Vagina (tissue), 2 donors: ENCODE measurements around the gene GAL3ST2. TPM values are rescaled to one million over a fixed set of nuclear protein-coding genes. Genes with fewer than 3 reads are reported as not detected.

Source experiments
- DNase-seq, 2 donors: peaks; one replicate each; pipeline ENCODE4 v3.0.0-alpha.2; 2017; ENCODE audit errors: extremely low spot score in 2 of 2
- H3K27ac ChIP-seq: fragments of 200-600 bp; sonication (generic); one replicate; pipeline ENCODE4 v1.5.1; 2019
- H3K27me3 ChIP-seq: fragments of 200-600 bp; sonication (generic); one replicate; pipeline ENCODE4 v1.5.1; 2019
- H3K36me3 ChIP-seq, 2 donors: fragments of 200-600 bp; sonication (generic); one replicate each; pipeline ENCODE4 v1.5.1; 2017 to 2019
- H3K4me1 ChIP-seq: fragments of 200-600 bp; sonication (generic); one replicate; pipeline ENCODE4 v1.5.1; 2019
- H3K4me3 ChIP-seq, 2 donors: fragments of 200-600 bp; sonication (generic); 1 replicate in 1 of 2; 2 replicates in 1 of 2; pipeline ENCODE4 v1.5.1; 2016 to 2019
- H3K9me3 ChIP-seq: fragments of 200-600 bp; sonication (generic); one replicate; pipeline ENCODE4 v1.5.1; 2019
- POLR2A ChIP-seq, 2 donors: fragments of 450-650 bp; IDR thresholded peaks; one replicate each; pipeline ENCODE4 v1.6.1; 2017; ENCODE audit warnings: antibody characterized with exemption in 2 of 2, mild to moderate bottlenecking in 2 of 2, moderate library complexity in 2 of 2
- POLR2AphosphoS5 ChIP-seq, 2 donors: sonication (generic); formaldehyde crosslinking; IDR thresholded peaks; one replicate each; pipeline ENCODE4 v1.9.0; 2017; ENCODE audit warnings: antibody characterized with exemption in 2 of 2, mild to moderate bottlenecking in 2 of 2, low read depth in 1 of 2; ENCODE audit not compliant: insufficient read depth in 1 of 2
- intact Hi-C: fragments of 100-400 bp; cut with DNase I; formaldehyde crosslinking; loops from one replicate; pipeline ENCODE4 v1.15.1; 2023
- total RNA-seq: library from RNA; depleted of rRNA; stranded (reverse); fragments of >200 nt; gene quantifications from one replicate; pipeline ENCODE4 v1.2.3, GENCODE V29; 2016
- TF ChIP-seq, protein P1 (sequence below), 3 experiments: fragments of 450-650 bp in 2 of 3; fragments of 200-600 bp in 1 of 3; sonication (generic) in 1 of 3; IDR thresholded peaks; one replicate each; pipeline ENCODE4 v1.5.1; 2017 to 2019; ENCODE audit warnings: antibody characterized with exemption in 3 of 3, mild to moderate bottlenecking in 2 of 3, moderate library complexity in 2 of 3

Gene GAL3ST2
- total RNA-seq, 1 donor from 2014 or later = 0.98 TPM

- no peak overlapping the region for H3K27ac ChIP-seq
- intact Hi-C loops = no loop called here
- H3K9me3 ChIP-seq = no peaks in the 10 kb centered on the region
- no peaks in the 10 kb centered on the region for H3K27me3 ChIP-seq
- TF ChIP-seq POLR2A (IDR thresholded peaks at IDR 0.05) (no peak), POLR2AphosphoS5 (IDR thresholded peaks at IDR 0.05; ENCODE audit: insufficient read depth in 1 of 2, low read depth in 1 of 2) (no peak)
- TF ChIP-seq, protein P1, sequence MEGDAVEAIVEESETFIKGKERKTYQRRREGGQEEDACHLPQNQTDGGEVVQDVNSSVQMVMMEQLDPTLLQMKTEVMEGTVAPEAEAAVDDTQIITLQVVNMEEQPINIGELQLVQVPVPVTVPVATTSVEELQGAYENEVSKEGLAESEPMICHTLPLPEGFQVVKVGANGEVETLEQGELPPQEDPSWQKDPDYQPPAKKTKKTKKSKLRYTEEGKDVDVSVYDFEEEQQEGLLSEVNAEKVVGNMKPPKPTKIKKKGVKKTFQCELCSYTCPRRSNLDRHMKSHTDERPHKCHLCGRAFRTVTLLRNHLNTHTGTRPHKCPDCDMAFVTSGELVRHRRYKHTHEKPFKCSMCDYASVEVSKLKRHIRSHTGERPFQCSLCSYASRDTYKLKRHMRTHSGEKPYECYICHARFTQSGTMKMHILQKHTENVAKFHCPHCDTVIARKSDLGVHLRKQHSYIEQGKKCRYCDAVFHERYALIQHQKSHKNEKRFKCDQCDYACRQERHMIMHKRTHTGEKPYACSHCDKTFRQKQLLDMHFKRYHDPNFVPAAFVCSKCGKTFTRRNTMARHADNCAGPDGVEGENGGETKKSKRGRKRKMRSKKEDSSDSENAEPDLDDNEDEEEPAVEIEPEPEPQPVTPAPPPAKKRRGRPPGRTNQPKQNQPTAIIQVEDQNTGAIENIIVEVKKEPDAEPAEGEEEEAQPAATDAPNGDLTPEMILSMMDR (IDR thresholded peaks at IDR 0.05) = no peak
- DNase-seq = peak; percentile 71 to 85
- no peaks in the 10 kb centered on the region for H3K4me1 ChIP-seq
- H3K36me3 ChIP-seq = no peaks in the 10 kb centered on the region
- no peak overlapping the region for H3K4me3 ChIP-seq
These were observed 34.8 kb downstream of the GAL3ST2 start for GRCh38 chr2:241811201-241811951.

- intact Hi-C loops = no loop called here
- H3K36me3 ChIP-seq = no peaks in the 10 kb centered on the region
- TF ChIP-seq POLR2AphosphoS5 (IDR thresholded peaks at IDR 0.05; ENCODE audit: insufficient read depth in 1 of 2, low read depth in 1 of 2) = no peak
- TF ChIP-seq POLR2A (IDR thresholded peaks at IDR 0.05) = no peak
- TF ChIP-seq, protein P1 (IDR thresholded peaks at IDR 0.05) = no peak
- H3K27ac ChIP-seq = no peak overlapping the region
- no peaks in the 10 kb centered on the region for H3K9me3 ChIP-seq
- H3K27me3 ChIP-seq = no peaks in the 10 kb centered on the region
- H3K4me3 ChIP-seq = no peak overlapping the region
- DNase-seq = peak in 1 of 2 donors; percentile 81
- no peaks in the 10 kb centered on the region for H3K4me1 ChIP-seq
These were observed 35.5 kb downstream of the GAL3ST2 start for GRCh38 chr2:241811952-241812729.

GRCh38 chr2:241812730-241813643, 36.4 kb downstream of the GAL3ST2 start:
- TF ChIP-seq POLR2AphosphoS5 (IDR thresholded peaks at IDR 0.05; ENCODE audit: insufficient read depth in 1 of 2, low read depth in 1 of 2) = no peak
- TF ChIP-seq, protein P1 (IDR thresholded peaks at IDR 0.05) = no peak
- no peak for TF ChIP-seq POLR2A (IDR thresholded peaks at IDR 0.05)
- no peaks in the 10 kb centered on the region for H3K36me3 ChIP-seq
- intact Hi-C loops = no loop called here
- no peak overlapping the region for H3K27ac ChIP-seq
- peak in 1 of 2 donors; percentile 80 for DNase-seq
- H3K4me1 ChIP-seq = no peaks in the 10 kb centered on the region
- H3K9me3 ChIP-seq = no peaks in the 10 kb centered on the region
- H3K27me3 ChIP-seq = no peaks in the 10 kb centered on the region
- no peak overlapping the region for H3K4me3 ChIP-seq

- Histone ChIP-seq H3K4me3 (no peak overlapping the region), H3K36me3 (no peaks in the 10 kb centered on the region), H3K4me1 (no peaks in the 10 kb centered on the region), H3K27me3 (no peaks in the 10 kb centered on the region), H3K27ac (no peak overlapping the region), H3K9me3 (no peaks in the 10 kb centered on the region)
- intact Hi-C loops = no loop called here
- DNase-seq = no peak
- no peak for TF ChIP-seq POLR2AphosphoS5 (IDR thresholded peaks at IDR 0.05; ENCODE audit: insufficient read depth in 1 of 2, low read depth in 1 of 2)
These were observed 37.2 kb downstream of the GAL3ST2 start for GRCh38 chr2:241813644-241814392.

GRCh38 chr2:241814393-241814642, 37.7 kb downstream of the GAL3ST2 start:
- Histone ChIP-seq H3K4me3 (no peak overlapping the region), H3K9me3 (no peaks in the 10 kb centered on the region), H3K27me3 (no peaks in the 10 kb centered on the region), H3K36me3 (no peaks in the 10 kb centered on the region), H3K27ac (no peak overlapping the region), H3K4me1 (no peaks in the 10 kb centered on the region)
- no peak for DNase-seq
- intact Hi-C loops = no loop called here
- TF ChIP-seq POLR2A (IDR thresholded peaks at IDR 0.05) (no peak), POLR2AphosphoS5 (IDR thresholded peaks at IDR 0.05; ENCODE audit: insufficient read depth in 1 of 2, low read depth in 1 of 2) (no peak)
- TF ChIP-seq, protein P1 (IDR thresholded peaks at IDR 0.05) = no peak
